GM20431 (cell line): Measurements from ENCODE around the gene EML5.

Experiments used
- in situ Hi-C: fragments of 300-500 bp; cut with MseI, MboI; formaldehyde crosslinking; loops from one replicate; pipeline ENCODE4 v1.15.0; 2020; ENCODE audit warnings: low sequenced_read_pairs; ENCODE audit not compliant: unreplicated experiment

The EML5 gene

GRCh38 chr14:88576222-88576621 lies 216.5 kb downstream of the EML5 start:
- in situ Hi-C loops = no loop called here

- in situ Hi-C loops = no loop called here
Measured at GRCh38 chr14:88572117-88572516, 220.6 kb downstream of the EML5 start.

GRCh38 chr14:88568196-88568595 lies 224.6 kb downstream of the EML5 start:
- in situ Hi-C loops = no loop called here

GRCh38 chr14:88565427-88565826 lies 227.3 kb downstream of the EML5 start:
- in situ Hi-C loops = no loop called here

GRCh38 chr14:88563845-88564244 lies 228.9 kb downstream of the EML5 start:
- in situ Hi-C loops = no loop called here

GRCh38 chr14:88562831-88563686 lies 229.7 kb downstream of the EML5 start, which contains the start of gene ZC3H14:
Gene ZC3H14 (plus strand): TSS chr14:88563037. CDS start chr14:88563134, 97 bp downstream.
- in situ Hi-C loops = no loop called here

- in situ Hi-C loops = no loop called here
Measured at GRCh38 chr14:88562532-88562830, 230.3 kb downstream of the EML5 start.
